SK-N-SH treated with all-trans-retinoic acid at 6 μM for 48 hours (cell line): ENCODE measurements around the gene SEL1L3.
A peak's percentile ranks its signal among the peaks of the same experiment; 100 is the strongest.

Source experiments
- ATAC-seq: fragments of 200-7000 bp; cut with Tn5 transposase; 3 replicates; pipeline ENCODE4 v1.9.1; 2020; ENCODE audit warnings: mild to moderate bottlenecking, moderate library complexity
- ARNTL ChIP-seq: fragments of 450-650 bp; formaldehyde crosslinking; IDR thresholded peaks from 2 replicates; pipeline ENCODE4 v1.5.0; 2020; ENCODE audit warnings: low read depth, mild to moderate bottlenecking, moderate library complexity, borderline replicate concordance
- BACH2 ChIP-seq: fragments of 250-450 bp; sonication (Bioruptor Pico); IDR thresholded peaks from 2 replicates; pipeline ENCODE4 v1.9.0; 2021; ENCODE audit warnings: mild to moderate bottlenecking, borderline replicate concordance
- CREB5 ChIP-seq: fragments of 250-450 bp; sonication (Bioruptor Pico); IDR thresholded peaks from 2 replicates; pipeline ENCODE4 v1.5.1; 2020; ENCODE audit warnings: low read depth, mild to moderate bottlenecking, moderate library complexity
- CSDC2 ChIP-seq: fragments of 250-450 bp; sonication (Bioruptor Pico); IDR thresholded peaks from 2 replicates; pipeline ENCODE4 v1.5.0; 2020; ENCODE audit warnings: mild to moderate bottlenecking, moderate library complexity
- CSRNP3 ChIP-seq: fragments of 250-450 bp; sonication (Bioruptor Pico); IDR thresholded peaks from 2 replicates; pipeline ENCODE4 v1.5.1; 2021; ENCODE audit warnings: mild to moderate bottlenecking, moderate library complexity
- ESRRG ChIP-seq: fragments of 250-450 bp; sonication (Bioruptor Pico); IDR thresholded peaks from 2 replicates; pipeline ENCODE4 v1.6.1; 2021; ENCODE audit warnings: mild to moderate bottlenecking
- GLIS3 ChIP-seq: fragments of 250-450 bp; sonication (Bioruptor Pico); IDR thresholded peaks from 2 replicates; pipeline ENCODE4 v1.5.0; 2020; ENCODE audit warnings: mild to moderate bottlenecking, moderate library complexity
- ISL1 ChIP-seq: fragments of 250-450 bp; sonication (Bioruptor Pico); IDR thresholded peaks from 2 replicates; pipeline ENCODE4 v2.1.2; 2022; ENCODE audit warnings: mild to moderate bottlenecking, moderate library complexity
- OSR1 ChIP-seq: fragments of 250-450 bp; sonication (Bioruptor Pico); IDR thresholded peaks from 2 replicates; pipeline ENCODE4 v1.8.0; 2022; ENCODE audit warnings: moderate library complexity, mild to moderate bottlenecking, inconsistent platforms
- PPARA ChIP-seq: fragments of 250-450 bp; sonication (Bioruptor Pico); IDR thresholded peaks from 2 replicates; pipeline ENCODE4 v1.5.0; 2020; ENCODE audit warnings: mild to moderate bottlenecking, borderline replicate concordance
- SNAI2 ChIP-seq: fragments of 250-450 bp; sonication (Bioruptor Pico); IDR thresholded peaks from 2 replicates; pipeline ENCODE4 v1.5.0; 2020; ENCODE audit warnings: mild to moderate bottlenecking, moderate library complexity
- TCF4 ChIP-seq: fragments of 250-450 bp; sonication (Bioruptor Pico); IDR thresholded peaks from 2 replicates; pipeline ENCODE4 v1.8.0; 2021; ENCODE audit warnings: mild to moderate bottlenecking, moderate library complexity, borderline replicate concordance
- TOX ChIP-seq: fragments of 250-450 bp; sonication (Bioruptor Pico); IDR thresholded peaks from 2 replicates; pipeline ENCODE4 v1.8.0; 2021; ENCODE audit warnings: mild to moderate bottlenecking, moderate library complexity, borderline replicate concordance
- TSHZ2 ChIP-seq: fragments of 250-450 bp; sonication (Bioruptor Pico); IDR thresholded peaks from 2 replicates; pipeline ENCODE4 v1.5.0; 2020; ENCODE audit warnings: mild to moderate bottlenecking, moderate library complexity
- ZC3H10 ChIP-seq: fragments of 250-450 bp; sonication (Bioruptor Pico); IDR thresholded peaks from 2 replicates; pipeline ENCODE4 v1.5.1; 2021; ENCODE audit warnings: mild to moderate bottlenecking, moderate library complexity
- ZFP3 ChIP-seq: fragments of 250-450 bp; sonication (Bioruptor Pico); IDR thresholded peaks from 2 replicates; pipeline ENCODE4 v1.5.0; 2020; ENCODE audit warnings: mild to moderate bottlenecking, moderate library complexity
- ZFP30 ChIP-seq: fragments of 450-650 bp; formaldehyde crosslinking; IDR thresholded peaks from 2 replicates; pipeline ENCODE4 v1.5.0; 2022; ENCODE audit warnings: mild to moderate bottlenecking, moderate library complexity
- ZNF565 ChIP-seq: fragments of 450-650 bp; formaldehyde crosslinking; conservative IDR thresholded peaks from 2 replicates; pipeline ENCODE4 v1.5.0; 2020; ENCODE audit warnings: low read depth, mild to moderate bottlenecking, moderate library complexity
- ZNF70 ChIP-seq: fragments of 450-650 bp; formaldehyde crosslinking; IDR thresholded peaks from 2 replicates; pipeline ENCODE4 v1.5.0; 2020; ENCODE audit warnings: mild to moderate bottlenecking, moderate library complexity
- ZNF8 ChIP-seq: fragments of 450-650 bp; formaldehyde crosslinking; IDR thresholded peaks from 2 replicates; pipeline ENCODE4 v1.5.0; 2020; ENCODE audit warnings: mild to moderate bottlenecking, moderate library complexity
- TF ChIP-seq, protein P1 (sequence below): fragments of 250-450 bp; sonication (Bioruptor Pico); IDR thresholded peaks from 2 replicates; pipeline ENCODE4 v1.8.0; 2020; ENCODE audit warnings: mild to moderate bottlenecking, moderate library complexity, borderline replicate concordance

SEL1L3 gene

DNA sequence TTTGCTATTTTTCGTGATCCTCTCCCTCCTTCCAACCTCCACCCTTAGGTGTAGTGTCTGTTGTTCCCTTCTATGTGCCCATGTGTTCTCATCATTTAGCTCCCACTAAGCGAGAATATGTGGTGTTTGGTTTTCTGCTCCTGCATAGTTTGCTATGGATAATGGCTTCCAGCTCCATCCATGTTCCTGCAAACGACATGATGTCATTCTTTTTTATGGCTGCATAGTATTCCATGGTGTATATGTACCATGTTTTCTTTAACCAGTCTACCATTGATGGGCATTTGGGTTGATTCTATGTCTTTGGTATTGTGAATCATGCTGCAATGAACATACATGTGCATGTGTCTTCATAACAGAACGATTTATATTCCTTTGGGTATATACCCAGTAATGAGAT is 102.7 kb downstream of the SEL1L3 start:
- TF ChIP-seq TSHZ2 (CRISPR knock-in tag) (no peak), ZNF8 (peak; percentile 27; the same call in 1 of the 2 replicates)

DNA sequence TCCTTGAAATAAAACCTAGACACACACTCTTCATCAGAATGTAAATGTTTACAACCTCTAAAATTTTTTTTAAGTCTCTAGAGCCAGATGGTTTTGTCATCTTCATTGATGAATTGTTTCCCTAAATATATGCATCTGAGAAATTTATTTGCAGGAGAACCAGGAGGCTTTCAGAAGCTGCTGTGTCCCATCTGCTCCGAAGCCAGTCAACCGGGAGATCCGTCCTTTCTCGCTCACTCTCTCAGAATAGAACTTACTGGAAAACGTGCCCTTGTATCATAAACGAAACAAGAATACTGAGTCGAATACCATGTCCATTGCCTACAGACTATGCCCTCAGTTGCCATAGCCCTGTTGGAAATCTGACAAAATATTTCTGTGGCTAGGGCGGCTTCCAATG is 103.7 kb downstream of the SEL1L3 start:
- no peak for ATAC-seq
- TF ChIP-seq ZNF8 (no peak), CSDC2 (CRISPR knock-in tag) (no peak), CREB5 (CRISPR knock-in tag) (no peak), ISL1 (CRISPR knock-in tag) (no peak), PPARA (no peak), TSHZ2 (CRISPR knock-in tag) (no peak), ZC3H10 (no peak), ZNF565 (CRISPR knock-in tag) (no peak), BACH2 (CRISPR knock-in tag) (no peak), ZFP30 (no peak), ZNF70 (no peak), GLIS3 (CRISPR knock-in tag) (no peak), OSR1 (no peak), CSRNP3 (CRISPR knock-in tag) (no peak)

More for the DNA sequence above, 102.7 kb downstream of the SEL1L3 start:
- no peak for ATAC-seq

- no peak for ATAC-seq
- TF ChIP-seq ZNF70 (no peak), ZFP3 (CRISPR knock-in tag) (no peak), CSDC2 (CRISPR knock-in tag) (no peak), PPARA (no peak), ESRRG (CRISPR knock-in tag) (no peak), ARNTL (CRISPR knock-in tag) (no peak), ISL1 (CRISPR knock-in tag) (no peak), TCF4 (CRISPR knock-in tag) (no peak), SNAI2 (no peak), TSHZ2 (CRISPR knock-in tag) (no peak), ZNF8 (no peak), TOX (CRISPR knock-in tag) (no peak)
- TF ChIP-seq, protein P1, sequence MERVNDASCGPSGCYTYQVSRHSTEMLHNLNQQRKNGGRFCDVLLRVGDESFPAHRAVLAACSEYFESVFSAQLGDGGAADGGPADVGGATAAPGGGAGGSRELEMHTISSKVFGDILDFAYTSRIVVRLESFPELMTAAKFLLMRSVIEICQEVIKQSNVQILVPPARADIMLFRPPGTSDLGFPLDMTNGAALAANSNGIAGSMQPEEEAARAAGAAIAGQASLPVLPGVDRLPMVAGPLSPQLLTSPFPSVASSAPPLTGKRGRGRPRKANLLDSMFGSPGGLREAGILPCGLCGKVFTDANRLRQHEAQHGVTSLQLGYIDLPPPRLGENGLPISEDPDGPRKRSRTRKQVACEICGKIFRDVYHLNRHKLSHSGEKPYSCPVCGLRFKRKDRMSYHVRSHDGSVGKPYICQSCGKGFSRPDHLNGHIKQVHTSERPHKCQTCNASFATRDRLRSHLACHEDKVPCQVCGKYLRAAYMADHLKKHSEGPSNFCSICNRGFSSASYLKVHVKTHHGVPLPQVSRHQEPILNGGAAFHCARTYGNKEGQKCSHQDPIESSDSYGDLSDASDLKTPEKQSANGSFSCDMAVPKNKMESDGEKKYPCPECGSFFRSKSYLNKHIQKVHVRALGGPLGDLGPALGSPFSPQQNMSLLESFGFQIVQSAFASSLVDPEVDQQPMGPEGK (CRISPR knock-in tag) = no peak
Measured at GRCh38 chr4:25757452-25757851, 105.3 kb downstream of the SEL1L3 start.
